Thyroid gland (tissue), 4 donors: Measurements from ENCODE around the gene SPINK14. TPM values are rescaled to one million over a fixed set of nuclear protein-coding genes. Genes with fewer than 3 reads are reported as not detected.

Experiments used
- DNase-seq, 2 donors: peaks; one replicate each; pipeline ENCODE4 v3.0.0-alpha.2; 2019
- H3K27ac ChIP-seq, 3 donors: fragments of 200-600 bp; sonication (generic); 1 replicate in 2 of 3; 2 replicates in 1 of 3; pipeline ENCODE4 v1.5.1; 2016 to 2019; ENCODE audit warnings: mild to moderate bottlenecking in 1 of 3, moderate library complexity in 1 of 3
- H3K27me3 ChIP-seq: fragments of 200-600 bp; sonication (generic); one replicate; pipeline ENCODE4 v1.5.1; 2019
- H3K36me3 ChIP-seq, 2 donors: fragments of 200-600 bp; sonication (generic); one replicate each; pipeline ENCODE4 v1.5.1; 2016 to 2019
- H3K4me1 ChIP-seq, 2 donors: fragments of 200-600 bp; sonication (generic); one replicate each; pipeline ENCODE4 v1.5.1; 2017 to 2019
- H3K4me3 ChIP-seq, 3 donors: fragments of 200-600 bp; sonication (generic); replicated peaks in 1 of 3; 1 replicate in 2 of 3; 2 replicates in 1 of 3; pipeline ENCODE4 v1.5.1; 2016; ENCODE audit warnings: mild to moderate bottlenecking in 1 of 3
- H3K9me3 ChIP-seq: fragments of 200-600 bp; sonication (generic); one replicate; pipeline ENCODE4 v1.5.1; 2017
- CTCF ChIP-seq, 6 experiments: fragments of 200-600 bp in 3 of 6; fragments of 450-650 bp in 3 of 6; sonication (generic) in 3 of 6; IDR thresholded peaks; one replicate each; pipeline ENCODE4 v1.5.1; 2016 to 2019; ENCODE audit warnings: antibody characterized with exemption in 6 of 6, mild to moderate bottlenecking in 2 of 6, inconsistent platforms in 1 of 6, moderate library complexity in 1 of 6
- POLR2A ChIP-seq, 2 donors: fragments of 450-650 bp; IDR thresholded peaks; one replicate each; pipeline ENCODE4 v1.6.1; 2017; ENCODE audit warnings: antibody characterized with exemption in 2 of 2, mild to moderate bottlenecking in 2 of 2, moderate library complexity in 1 of 2
- WGBS, 2 donors: methylation state at CpG; one replicate each; pipeline ENCODE4 v1.1.5; 2017; 5-methylcytosine and 5-hydroxymethylcytosine counted together
- intact Hi-C: fragments of 100-400 bp; cut with DNase I; formaldehyde crosslinking; loops from one replicate; pipeline ENCODE4 v1.15.1; 2023
- total RNA-seq, 4 donors: library from RNA; depleted of rRNA; stranded (reverse); fragments of >200 nt; gene quantifications; one replicate each; pipeline ENCODE4 v1.2.3, GENCODE V29; 2016

Gene SPINK14
- total RNA-seq, 4 donors from 2014 or later, result not detected

DNA sequence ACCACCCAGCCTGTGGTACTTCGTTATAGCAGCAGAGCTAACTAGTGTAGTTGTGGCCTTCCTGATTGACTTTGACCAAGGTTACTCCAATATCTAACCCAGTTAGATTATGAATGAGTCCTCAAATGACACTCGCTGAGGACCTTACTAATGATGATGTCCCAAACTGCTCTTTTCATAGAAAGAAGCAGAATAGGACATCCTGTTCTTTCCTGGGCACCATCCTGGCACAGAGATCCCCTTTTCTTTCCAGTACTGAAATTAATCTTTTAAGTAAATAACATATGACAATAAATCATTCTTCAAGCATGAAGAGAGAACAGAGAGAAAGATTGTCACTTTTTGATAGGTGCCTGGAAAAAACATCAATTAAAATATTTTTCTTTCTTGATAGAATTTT, 26.7 kb upstream of the SPINK14 start:
- intact Hi-C loops, result no loop called here
- no peak for TF ChIP-seq POLR2A (IDR thresholded peaks at IDR 0.05)
- no peak for TF ChIP-seq CTCF (IDR thresholded peaks at IDR 0.05)
- H3K4me1 ChIP-seq, result peaks cover 21 to 22% of the 10 kb centered on the region in 2 donors
- no peaks in the 10 kb centered on the region for H3K9me3 ChIP-seq
- H3K27ac ChIP-seq, result no peak overlapping the region
- no peaks in the 10 kb centered on the region for H3K27me3 ChIP-seq
- DNase-seq, result no peak
- 82 to 87% methylated on average over 2 of the region's 2 CpGs for WGBS, 2 donors
- no peaks in the 10 kb centered on the region for H3K36me3 ChIP-seq
- H3K4me3 ChIP-seq, result no peak overlapping the region

GRCh38 chr5:148145916-148146315, 22.4 kb upstream of the SPINK14 start:
- no peak for TF ChIP-seq CTCF (IDR thresholded peaks at IDR 0.05)
- TF ChIP-seq POLR2A (IDR thresholded peaks at IDR 0.05), result no peak
- DNase-seq, result peak; percentile 69 to 81
- Histone ChIP-seq H3K36me3 (no peaks in the 10 kb centered on the region), H3K9me3 (no peaks in the 10 kb centered on the region), H3K27me3 (no peaks in the 10 kb centered on the region), H3K27ac (peak overlapping the region; percentile 4 to 62 (median 50)), H3K4me1 (peaks cover 33 to 36% of the 10 kb centered on the region in 2 donors), H3K4me3 (no peak overlapping the region)
- intact Hi-C loops, result no loop called here

DNA sequence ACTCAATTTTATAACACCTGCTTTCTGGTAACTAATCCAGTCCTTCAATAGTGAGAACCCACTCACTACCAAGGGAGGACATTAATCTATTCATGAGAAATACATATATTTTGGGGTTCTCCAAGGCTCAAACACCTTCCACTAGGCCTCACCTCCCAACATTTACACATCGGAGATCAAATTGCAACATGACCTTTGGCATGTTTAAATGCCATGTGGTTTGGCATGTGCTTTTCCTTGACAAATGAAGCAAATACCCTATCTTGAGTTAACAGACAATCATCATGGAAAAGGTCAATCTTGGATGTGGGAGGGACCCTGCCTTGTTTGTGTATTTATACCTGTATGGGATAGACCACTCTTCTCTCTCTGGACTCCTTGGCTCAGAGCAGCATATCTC, 21.9 kb upstream of the SPINK14 start:
- TF ChIP-seq POLR2A (IDR thresholded peaks at IDR 0.05) (no peak), CTCF (IDR thresholded peaks at IDR 0.05) (no peak)
- intact Hi-C loops, result no loop called here

DNA sequence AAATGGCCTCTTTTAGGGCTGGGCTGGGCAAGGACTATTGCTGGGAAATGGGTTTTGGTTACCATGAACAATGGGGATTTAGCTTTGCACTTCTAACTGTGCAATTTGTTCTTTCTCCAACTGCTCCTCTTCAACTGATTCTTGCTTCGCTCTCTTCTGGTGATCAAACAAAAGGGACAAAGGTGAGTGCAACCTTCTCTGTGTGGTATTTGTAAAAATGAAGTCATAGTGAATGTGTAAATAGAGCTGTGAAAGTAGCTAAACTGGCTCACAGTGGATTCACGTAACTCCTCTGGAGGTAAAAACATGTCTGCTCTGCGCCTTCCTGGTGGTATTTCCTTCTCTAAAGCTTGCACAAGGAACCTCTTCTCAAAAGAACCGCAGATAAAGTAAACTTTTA, 20.9 kb upstream of the SPINK14 start:
- Histone ChIP-seq H3K4me1 (peaks cover 33 to 36% of the 10 kb centered on the region in 2 donors), H3K9me3 (no peaks in the 10 kb centered on the region), H3K36me3 (no peaks in the 10 kb centered on the region), H3K4me3 (no peak overlapping the region), H3K27ac (peak overlapping the region in 2 of 3 donors; percentile 19 to 59), H3K27me3 (no peaks in the 10 kb centered on the region)
- DNase-seq, result no peak
- TF ChIP-seq CTCF (IDR thresholded peaks at IDR 0.05) (no peak), POLR2A (IDR thresholded peaks at IDR 0.05) (no peak)
- intact Hi-C loops, result no loop called here
- WGBS, 2 donors, result 71 to 73% methylated on average over 4 of the region's 4 CpGs

More for the DNA sequence above, 21.9 kb upstream of the SPINK14 start:
- H3K4me3 ChIP-seq, result no peak overlapping the region
- no peaks in the 10 kb centered on the region for H3K27me3 ChIP-seq
- no peak for DNase-seq
- peaks cover 33 to 36% of the 10 kb centered on the region in 2 donors for H3K4me1 ChIP-seq
- peak overlapping the region in 2 of 3 donors; percentile 50 to 58 for H3K27ac ChIP-seq
- WGBS, 2 donors, result 82 to 88% methylated on average over 1 of the region's 1 CpG
- H3K36me3 ChIP-seq, result no peaks in the 10 kb centered on the region
- no peaks in the 10 kb centered on the region for H3K9me3 ChIP-seq

GRCh38 chr5:148151872-148152271, 16.5 kb upstream of the SPINK14 start:
- H3K4me1 ChIP-seq, result peaks cover 9 to 14% of the 10 kb centered on the region in 2 donors

More at GRCh38 chr5:148151872-148152271, 16.5 kb upstream of the SPINK14 start:
- TF ChIP-seq POLR2A (IDR thresholded peaks at IDR 0.05) (no peak), CTCF (IDR thresholded peaks at IDR 0.05) (no peak)
- H3K4me3 ChIP-seq, result no peak overlapping the region
- no peak overlapping the region for H3K27ac ChIP-seq
- H3K36me3 ChIP-seq, result no peaks in the 10 kb centered on the region
- no peak for DNase-seq
- no peaks in the 10 kb centered on the region for H3K27me3 ChIP-seq
- no peaks in the 10 kb centered on the region for H3K9me3 ChIP-seq
- intact Hi-C loops, result no loop called here
- WGBS, 2 donors, result 79 to 84% methylated on average over 2 of the region's 2 CpGs
